ENCODE data around the gene CENPP.

Gene CENPP

DNA sequence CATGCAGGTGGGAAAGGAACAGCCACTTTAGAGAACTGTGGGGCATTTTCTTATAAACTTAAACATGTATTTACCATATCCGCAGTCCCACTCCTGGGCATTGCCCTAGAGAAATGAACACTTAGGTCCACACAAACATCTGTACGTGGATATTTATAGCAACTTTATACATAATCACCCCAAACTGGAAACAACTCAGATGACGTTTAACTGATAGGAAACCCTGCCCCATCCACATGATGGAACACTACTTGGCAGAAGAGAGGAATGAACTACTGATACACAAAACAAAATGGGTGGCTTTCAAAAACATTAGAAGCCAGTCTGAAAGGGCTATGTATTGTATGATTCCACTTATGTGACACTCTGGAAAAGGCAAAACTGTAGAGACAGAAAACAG, 187.6 kb downstream of the CENPP start:
- no peak for DNase-seq

DNA sequence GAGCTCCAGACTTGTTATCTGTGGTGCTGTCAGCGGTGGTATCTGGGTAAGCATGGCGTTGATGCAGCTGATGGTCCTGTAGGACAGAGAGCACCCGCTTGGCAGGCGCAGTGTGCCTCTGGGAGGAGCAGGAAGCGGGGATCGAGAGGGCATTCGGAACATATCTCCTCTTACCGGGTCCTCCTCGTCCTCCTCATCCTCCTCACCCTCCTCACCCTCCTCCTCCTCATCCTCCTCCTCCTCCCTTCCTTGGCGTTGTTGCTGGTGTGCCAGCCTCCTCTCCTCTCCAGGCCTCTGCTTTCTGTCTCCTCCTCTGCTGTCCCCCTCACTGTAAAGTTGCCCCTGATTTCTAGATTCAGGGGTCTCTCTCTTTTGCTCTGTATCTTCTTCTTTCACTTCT, 188.9 kb downstream of the CENPP start:
- no peak for DNase-seq

DNA sequence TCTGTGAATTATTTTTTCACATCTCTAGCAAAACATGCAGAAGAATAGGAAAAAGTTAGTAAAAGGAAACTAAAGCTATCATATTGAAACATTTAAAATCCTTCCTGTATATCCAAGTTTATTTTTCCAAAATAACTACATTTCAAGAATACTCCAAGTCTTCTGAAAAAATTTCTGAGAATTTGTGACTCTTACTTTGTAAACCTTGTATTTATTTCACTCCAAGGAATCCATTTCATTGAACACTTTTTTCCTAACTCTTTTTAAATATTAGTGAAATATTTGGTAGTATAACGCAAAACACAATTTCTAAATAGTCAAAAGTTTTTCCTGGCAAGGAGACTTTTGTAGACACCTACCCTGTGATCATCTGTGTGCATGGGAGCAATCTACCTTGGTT, 190.8 kb downstream of the CENPP start:
- no peak for DNase-seq

DNA sequence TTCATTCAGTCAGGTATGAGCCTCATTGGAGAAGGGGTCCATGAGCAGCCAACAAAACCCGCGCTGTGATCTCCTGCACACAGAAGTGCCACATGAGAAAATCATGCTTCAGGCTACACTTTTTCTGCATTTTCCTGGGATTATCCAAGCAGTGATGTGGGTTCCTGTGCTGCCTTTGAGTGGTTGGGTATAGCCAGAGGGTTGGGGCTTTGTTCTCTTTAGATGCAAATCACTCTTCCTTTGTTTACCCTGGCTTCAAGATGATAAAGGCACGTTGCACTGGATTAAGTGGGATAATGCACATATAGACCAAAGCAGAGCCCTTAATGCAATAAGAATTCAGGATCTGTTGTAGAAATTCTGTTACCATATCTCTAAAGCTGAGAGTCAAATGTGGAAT, 191.3 kb downstream of the CENPP start:
- no peak for DNase-seq

DNA sequence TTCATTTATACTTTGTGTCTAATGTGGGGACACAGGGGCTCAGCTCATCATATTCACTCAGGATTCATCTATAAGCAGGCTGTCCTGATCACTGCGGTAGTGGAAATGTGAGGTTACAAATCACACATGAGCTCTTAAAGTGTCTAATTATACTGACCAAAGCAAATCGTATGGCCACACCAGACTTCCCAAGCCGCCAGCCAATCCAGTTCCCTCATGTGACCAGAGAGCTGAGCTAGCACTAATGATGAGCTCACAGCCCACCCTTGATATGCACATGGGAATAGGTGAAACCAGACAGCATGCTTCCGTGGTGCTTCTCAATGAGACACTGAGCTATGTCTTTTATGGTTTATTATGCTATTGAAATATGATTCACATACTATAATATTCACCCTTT, 192.4 kb downstream of the CENPP start:
- no peak for DNase-seq

DNA sequence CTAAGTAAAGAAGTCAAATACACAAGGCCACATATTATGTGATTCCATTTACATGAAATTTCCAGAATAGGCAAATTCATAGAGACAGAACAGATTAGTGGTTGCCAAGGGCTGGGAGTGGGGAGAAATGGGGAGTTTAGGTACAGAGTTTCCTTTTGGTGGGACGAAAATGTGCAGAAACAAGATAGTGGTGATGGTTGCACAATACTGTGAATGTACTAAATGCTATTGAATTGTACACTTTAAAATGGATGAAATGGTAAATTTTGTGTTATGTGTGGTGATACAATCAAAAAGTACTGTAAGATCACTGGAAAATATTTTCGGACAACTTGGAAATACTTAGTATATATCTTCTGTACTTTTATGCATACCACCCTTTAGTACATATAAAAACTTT, 195.1 kb downstream of the CENPP start:
- no peak for DNase-seq

DNA sequence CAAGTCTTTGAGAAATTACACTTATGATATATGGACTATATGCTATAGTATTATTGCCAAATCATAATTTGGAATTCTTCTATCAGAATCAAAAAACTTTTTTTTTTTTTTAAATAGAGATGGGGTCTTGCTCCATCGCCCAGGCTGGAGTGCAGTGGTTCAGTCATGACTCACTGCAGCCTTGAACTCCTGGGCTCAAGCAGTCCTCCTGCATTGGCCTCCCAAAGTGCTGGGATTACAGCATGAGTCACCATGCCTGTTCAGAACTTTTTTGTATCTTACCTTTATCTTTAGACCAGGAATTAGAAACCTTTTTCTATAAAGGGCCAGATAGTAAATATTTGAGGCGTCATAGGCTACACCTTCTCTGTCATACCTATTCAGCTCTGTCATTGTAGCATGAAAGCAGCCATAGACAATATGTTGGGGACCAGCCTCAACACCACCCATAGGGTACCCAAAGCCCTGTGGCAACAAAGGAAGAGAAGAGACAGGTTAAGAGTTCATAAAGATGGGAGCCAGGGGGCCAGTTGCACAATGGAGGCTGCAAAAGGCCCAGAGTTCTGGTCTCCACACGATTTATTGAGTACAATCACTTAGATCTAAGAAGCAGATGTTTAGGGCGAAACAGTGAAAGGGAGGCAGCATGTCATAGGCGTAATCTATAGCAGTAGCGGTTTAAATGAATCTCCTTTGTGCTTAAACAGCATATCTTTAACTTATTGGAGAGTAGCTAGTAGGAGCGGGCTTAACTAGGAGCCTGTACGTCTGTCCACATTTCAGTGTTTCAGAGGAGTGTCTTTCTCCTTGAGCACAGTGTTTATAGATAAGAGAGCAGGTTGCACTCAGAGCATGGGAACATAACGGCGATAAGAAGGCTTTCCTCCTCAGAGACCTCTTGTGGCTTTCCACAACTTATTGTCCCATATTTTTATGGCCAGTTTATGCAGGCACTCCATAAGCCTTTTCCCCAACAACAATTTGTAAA, 197.5 kb downstream of the CENPP start:
- no peak for DNase-seq

DNA sequence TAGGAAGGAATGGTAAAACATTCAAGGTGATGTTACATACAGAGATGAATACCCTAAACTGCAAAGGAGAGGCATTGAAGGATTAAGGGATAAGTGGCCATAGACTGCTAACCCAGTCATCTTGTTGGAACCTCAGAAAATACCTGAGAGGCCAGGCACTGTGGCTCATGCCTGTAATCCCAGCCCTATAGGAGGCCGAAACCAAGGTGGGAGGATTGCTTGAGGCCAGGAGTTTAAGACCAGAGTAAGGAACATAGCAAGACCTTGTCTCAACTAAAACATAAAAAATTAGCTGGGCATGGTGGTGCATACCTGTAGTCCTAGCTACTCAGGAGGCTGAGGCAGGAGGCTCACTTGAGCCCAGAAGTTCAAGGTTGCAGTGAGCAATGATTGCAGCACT, 199.1 kb downstream of the CENPP start:
- DNase-seq, result no peak

DNA sequence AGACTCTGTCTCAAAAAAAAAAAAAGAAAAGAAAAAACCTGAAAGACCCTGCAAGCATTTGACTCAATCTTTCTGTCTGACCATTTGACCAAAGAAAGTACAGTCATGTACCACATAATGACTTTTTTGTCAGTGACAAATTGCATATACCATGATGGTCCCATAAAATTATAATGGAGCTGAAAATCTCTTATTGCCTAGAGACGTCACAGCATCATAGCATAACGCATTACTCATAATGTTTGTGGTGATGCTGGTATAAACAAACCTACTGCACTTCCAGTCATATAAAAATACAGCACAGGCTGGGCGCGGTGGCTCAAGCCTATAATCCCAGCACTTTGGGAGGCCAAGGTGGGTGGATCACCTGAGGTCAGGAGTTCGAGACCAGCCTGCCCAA, 199.6 kb downstream of the CENPP start:
- DNase-seq, result no peak

DNA sequence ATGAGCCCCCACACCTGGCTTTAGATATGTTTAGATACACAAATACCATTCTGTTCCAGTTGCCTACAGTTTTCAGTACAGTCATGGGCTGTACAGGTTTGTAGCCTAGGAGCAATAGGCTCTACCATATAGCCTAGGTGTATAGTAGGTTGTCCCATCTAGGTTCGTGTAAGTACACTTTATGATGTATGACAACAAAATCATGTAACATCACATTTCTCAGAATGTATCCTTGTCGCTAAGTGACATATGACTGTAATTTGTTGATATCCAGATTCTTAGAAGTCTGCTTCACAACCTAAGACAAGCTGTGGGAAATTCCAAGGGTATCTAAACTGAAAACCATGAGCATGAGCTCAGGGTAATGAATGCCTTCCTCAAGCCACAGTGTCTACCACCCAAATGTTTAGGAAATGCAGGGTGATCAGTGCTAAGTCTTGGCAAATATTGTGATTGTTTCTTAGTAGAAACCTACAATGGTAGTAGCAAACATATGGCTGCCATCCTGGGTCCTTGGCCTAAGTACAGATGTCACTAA, 201.6 kb downstream of the CENPP start:
- DNase-seq, result no peak

DNA sequence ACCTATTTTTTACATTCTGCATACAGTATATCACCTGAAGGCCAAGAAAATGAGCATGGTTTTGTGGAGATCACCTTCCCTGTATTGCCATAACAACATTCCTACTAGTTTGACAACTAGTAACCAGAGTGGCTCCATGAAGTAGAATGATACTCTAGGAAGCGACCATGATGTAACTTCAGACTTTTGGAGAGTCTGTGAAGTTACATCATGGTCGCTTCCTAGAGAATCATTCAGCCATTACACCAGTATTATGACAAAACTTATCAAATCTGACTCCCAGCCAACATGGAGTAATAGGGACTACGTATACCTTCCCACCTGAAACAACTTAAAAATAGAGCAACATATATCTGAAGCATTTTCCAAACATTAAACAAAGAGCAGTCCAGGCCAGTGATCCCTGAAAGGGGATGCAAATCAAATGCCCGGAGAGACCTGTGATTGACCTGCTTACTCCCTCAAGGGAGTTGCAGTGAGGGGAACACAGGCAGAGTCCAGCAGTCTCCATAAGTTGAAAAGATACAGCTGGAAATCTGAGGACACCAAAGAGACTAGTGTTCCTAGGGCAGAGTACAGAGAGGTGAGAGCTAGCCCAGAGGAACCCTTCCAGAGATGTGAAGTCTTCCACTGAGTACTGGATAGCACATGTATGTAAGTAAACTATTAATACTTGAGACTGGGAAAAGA, 202.2 kb downstream of the CENPP start:
- DNase-seq, result no peak

DNA sequence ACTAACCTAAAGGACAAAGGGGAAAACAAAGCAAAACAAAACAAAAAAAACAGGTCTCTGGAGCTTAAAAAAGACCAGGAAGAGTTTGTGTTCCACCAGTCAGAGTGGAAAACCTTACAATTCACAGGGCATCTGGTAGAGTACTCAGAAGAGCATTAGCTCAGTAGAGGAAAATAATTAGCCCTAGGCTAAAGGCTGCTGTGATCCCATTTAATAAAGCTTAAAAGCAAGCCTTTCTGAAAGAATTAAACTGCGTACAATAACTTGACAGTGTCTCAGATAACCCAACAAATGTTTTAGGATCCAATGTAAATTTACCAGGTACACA, 202.7 kb downstream of the CENPP start:
- no peak for DNase-seq

DNA sequence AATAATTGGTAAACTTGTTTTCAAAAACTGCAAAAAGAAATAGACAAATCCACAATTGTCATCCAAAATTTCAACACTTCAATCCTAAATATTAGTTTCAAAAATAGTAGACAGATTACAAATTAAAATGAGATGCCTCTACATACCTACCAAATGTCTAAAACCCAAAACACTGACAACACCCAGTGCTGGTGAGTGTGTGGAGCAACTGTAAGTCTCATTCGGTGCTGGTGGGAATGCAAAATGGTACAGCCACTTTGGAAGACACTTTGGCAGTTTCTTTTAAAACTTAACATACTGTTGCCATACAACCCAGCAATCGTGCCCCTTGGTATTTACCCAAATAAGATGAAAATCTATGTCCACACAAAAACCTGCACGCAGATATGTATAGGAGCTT, 203.4 kb downstream of the CENPP start:
- DNase-seq, result no peak

DNA sequence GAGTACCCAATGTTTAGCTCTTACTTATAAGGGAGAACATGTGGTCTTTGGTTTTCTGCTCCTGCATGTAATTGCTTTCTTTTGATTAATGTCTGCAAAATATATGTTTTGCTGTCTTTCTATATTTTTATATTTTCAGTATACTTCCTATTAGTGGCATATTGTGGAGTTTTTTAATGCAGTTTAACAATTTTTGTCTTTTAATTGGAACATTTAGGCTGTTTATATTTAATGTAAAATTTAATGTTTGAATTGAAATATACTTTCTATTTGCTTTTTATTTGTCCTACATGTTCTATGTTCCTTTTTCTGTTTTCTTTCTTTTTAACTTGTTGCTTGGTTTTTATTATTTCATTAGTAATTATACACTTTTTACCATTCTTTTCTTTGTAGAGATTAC, 205.1 kb downstream of the CENPP start:
- DNase-seq, result no peak

DNA sequence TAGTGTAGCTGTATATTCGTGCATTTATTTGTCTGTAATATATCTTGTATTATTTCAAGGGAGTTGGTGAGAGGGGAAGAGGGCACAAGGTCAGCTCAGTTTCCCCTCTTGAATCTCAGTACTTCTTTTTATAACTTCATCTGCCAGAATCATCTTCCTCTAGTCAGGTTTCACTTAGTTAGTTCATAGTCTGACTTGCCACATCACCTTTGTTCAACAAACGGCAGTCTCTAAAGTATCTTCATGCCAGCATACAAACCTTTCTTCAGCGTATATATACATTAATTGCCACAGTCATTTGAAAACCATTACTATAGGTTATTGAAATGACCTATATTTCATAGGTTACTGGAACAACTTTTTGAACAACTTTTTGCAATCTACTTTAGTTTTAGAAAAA, 208.5 kb downstream of the CENPP start:
- DNase-seq, result no peak

DNA sequence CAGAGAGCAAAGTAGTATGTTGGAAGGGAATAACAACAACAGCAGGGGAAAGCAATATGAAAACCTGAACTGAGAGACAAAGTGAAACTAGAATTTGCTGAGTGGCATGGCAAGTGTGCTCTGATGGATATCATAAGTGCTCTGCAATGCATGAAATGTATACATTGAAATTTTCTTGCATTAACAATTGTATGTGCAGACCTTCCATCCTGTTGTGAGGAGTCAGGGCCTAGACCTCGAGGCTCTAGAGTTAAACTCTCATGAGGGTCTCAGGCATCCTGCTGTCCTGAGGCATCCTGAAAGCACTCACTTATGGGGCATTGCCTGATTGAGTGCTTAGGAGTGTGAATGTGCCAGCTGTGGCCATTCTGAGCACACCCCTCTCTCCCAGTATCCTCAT, 208.9 kb downstream of the CENPP start:
- no peak for DNase-seq

DNA sequence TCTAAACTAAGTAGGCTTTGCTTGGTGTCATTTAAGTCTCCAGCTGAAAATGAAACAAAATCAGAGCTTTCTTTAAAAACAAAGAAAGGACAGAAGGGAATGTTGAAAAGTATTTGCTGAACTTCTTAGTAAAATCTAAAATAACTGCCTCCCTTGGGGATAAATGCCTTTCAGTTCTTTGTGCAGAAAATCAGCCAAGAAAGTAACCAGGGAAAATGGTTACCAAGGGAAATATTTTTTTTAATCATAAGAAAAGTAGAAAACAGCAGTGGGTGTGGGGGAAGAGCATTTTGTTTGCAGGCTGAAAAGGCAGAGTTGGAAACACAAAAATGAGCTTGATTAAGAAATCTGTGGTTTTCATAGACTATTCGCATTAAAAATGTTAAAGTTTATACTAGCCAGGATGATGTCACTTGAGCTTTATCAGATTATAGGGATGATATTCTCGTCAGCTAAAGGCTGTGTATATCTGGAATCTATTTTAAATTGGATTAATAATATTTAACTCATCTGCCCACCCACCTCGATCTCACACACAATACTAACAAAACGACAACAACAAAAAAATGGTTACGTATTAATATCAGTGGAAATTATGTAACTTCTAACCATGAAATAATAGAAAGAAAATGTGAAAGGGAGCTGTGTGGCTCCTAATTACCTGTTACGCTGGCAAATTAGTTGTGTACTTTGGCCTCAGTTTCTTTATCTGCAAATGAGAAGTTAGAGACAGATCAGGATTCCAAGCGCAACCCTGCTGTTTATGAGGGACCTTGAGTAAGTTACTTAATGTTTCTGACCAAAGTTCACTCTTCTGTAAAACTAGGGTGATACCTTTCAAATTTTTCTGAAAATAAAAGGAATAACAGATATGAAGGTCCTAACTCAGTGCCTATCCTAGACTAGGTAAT, 210.4 kb downstream of the CENPP start, which contains the start of gene ECM2:
ECM2 (minus strand) TSS at position 51 of the 911 bp plus-strand sequence. CDS start 13,124 bp downstream, outside the sequence.
- no peak for DNase-seq

DNA sequence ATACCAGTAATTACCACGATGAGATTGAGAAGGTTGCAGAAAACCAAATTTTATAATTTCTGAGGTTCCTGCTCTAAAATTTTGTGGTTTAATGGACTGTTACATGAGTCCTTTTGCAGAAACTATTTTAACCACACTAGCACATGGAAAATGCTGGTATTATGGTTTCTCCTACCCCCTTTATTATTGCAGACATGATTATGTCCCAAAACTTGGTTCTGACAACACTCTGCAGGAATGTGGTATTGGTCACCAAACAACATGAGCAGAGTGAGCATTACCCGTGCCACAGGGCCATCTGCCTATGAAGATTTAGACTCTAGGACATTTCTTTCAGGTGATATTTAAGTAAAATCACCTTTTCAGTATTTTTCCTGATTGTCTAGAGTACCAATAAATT, 212.8 kb downstream of the CENPP start:
- DNase-seq, result no peak

DNA sequence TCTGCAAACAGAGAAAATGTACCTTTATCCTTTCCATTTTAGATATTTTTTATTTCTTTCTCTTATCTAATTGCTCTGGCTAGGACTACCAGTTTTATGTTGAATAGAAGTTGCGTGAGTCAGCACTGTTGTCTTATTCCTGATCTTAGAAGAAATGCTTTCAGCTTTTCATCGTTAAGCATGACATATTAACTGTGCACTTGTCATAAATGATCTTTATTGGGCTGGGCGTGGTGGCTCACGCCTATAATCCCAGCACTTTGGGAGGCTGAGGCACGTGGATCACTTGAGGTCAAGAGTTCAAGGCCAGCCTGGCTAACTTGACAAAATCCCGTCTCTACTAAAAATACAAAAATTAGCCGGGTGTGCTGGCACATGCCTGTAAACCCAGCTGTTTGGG, 218.2 kb downstream of the CENPP start:
- no peak for DNase-seq

DNA sequence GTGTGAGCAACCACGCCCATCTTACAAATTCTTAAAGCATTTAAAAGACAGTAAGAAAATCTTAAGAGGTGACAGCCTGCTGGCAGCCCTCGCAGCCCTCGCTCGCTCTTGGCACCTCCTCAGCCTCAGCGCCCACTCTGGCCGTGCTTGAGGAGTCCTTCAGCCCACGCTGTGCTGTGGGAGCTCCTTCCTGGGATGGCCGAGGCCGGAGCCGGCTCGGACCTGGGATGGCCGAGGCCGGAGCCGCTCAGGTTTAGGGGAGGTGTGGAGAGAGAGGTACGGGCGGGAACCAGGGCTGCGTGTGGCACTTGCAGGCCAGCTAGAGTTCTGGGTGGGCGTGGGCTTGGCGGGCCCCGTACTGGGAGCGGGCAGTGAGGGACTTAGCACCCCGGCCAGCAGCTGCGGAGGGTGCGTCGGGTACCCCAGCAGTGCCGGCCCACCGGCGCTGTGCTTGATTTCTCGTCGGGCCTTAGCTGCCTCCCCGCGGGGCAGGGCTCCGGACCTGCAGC, 219.3 kb downstream of the CENPP start:
- no peak for DNase-seq

DNA sequence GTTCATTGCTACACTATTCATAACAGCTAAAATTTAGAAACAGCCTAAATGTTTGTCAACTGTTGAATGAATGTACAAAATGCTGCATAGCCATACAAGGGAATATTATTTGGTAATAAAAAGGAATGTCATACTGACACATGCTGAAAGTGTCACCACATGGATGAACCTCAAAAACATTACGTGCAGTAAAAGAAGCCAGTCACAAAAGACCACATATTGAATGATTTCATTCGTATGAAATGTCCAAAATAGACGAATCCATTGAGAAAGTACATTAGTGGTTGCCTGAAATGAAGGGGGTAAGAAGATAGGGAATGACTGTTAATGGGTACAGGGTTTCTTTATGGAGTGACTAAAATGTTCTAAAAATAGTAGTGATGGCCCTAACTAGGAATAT, 221.6 kb downstream of the CENPP start:
- DNase-seq, result no peak

DNA sequence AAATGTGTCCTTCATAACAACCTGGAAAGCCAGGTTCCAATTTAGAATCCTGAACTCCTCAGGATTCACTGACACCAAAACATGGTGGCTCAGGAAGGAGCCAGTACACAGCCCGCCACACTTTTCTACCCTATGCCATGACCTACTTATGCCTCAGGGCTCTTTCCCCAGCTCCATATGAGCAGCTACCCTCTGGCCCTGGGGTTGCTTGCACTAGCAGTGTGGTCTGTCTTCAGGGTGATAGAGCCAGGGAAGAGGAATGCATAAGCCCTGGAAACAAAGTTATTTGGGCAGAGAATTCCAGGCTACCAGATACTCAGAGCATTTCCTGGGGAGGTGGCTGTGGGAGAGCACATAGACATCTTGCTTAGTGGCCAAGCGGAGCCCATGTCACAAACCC, 225.0 kb downstream of the CENPP start:
- no peak for DNase-seq

Data from CD4-positive, alpha-beta T cell treated with Interferon gamma for 1 hour (primary cell).